HepG2 (cell line): Measurements from ENCODE around the gene EYA3. TPM values are rescaled to one million over a fixed set of nuclear protein-coding genes. Genes with fewer than 3 reads are reported as not detected.

Experiments
- AHDC1 ChIP-seq: sonication (generic); formaldehyde crosslinking; IDR thresholded peaks from 2 replicates; pipeline ENCODE4 v1.5.1; 2020; ENCODE audit warnings: mild to moderate bottlenecking, missing genetic modification reagents, borderline replicate concordance
- ATF2 ChIP-seq: sonication (generic); formaldehyde crosslinking; IDR thresholded peaks from 2 replicates; pipeline ENCODE4 v1.4.0; 2020; ENCODE audit warnings: missing genetic modification reagents
- BCL3 ChIP-seq: sonication (generic); formaldehyde crosslinking; IDR thresholded peaks from 2 replicates; pipeline ENCODE4 v1.5.1; 2020; ENCODE audit warnings: mild to moderate bottlenecking, missing genetic modification reagents, moderate library complexity
- HHEX ChIP-seq: IDR thresholded peaks from 2 replicates; pipeline ENCODE4 v1.6.1; 2016; ENCODE audit warnings: control low read depth
- HOXA9 ChIP-seq: sonication (generic); formaldehyde crosslinking; IDR thresholded peaks from 2 replicates; pipeline ENCODE4 v1.8.1; 2022; ENCODE audit warnings: missing genetic modification reagents, mild to moderate bottlenecking, moderate library complexity, borderline replicate concordance
- KDM5A ChIP-seq: fragments of 200-600 bp; sonication (generic); IDR thresholded peaks from 2 replicates; pipeline ENCODE4 v1.7.0; 2018; ENCODE audit warnings: antibody characterized with exemption, mild to moderate bottlenecking, low read length, borderline replicate concordance
- RBM39 ChIP-seq: fragments of 200-400 bp; formaldehyde crosslinking; IDR thresholded peaks from one replicate; pipeline ENCODE4 v1.6.1; 2018; ENCODE audit warnings: antibody characterized with exemption, mild to moderate bottlenecking, low read depth, low read length; ENCODE audit not compliant: poor library complexity, severe bottlenecking
- TCF7L2 ChIP-seq: IDR thresholded peaks from 2 replicates; pipeline ENCODE4 v1.6.1; 2011; ENCODE audit warnings: mild to moderate bottlenecking, low read depth, low read length, moderate library complexity
- ZMAT3 ChIP-seq: sonication (generic); formaldehyde crosslinking; conservative IDR thresholded peaks from 2 replicates; pipeline ENCODE4 v1.7.0; 2021; ENCODE audit warnings: missing genetic modification reagents
- ZNF234 ChIP-seq: sonication (generic); formaldehyde crosslinking; conservative IDR thresholded peaks from 2 replicates; pipeline ENCODE4 v1.5.1; 2020; ENCODE audit warnings: mild to moderate bottlenecking, missing genetic modification reagents
- ZNF296 ChIP-seq: sonication (generic); formaldehyde crosslinking; conservative IDR thresholded peaks from 2 replicates; pipeline ENCODE4 v1.5.0; 2020; ENCODE audit warnings: mild to moderate bottlenecking, missing genetic modification reagents
- ZNF337 ChIP-seq: sonication (generic); formaldehyde crosslinking; IDR thresholded peaks from 2 replicates; pipeline ENCODE4 v1.5.1; 2020; ENCODE audit warnings: missing genetic modification reagents, low read depth, mild to moderate bottlenecking, borderline replicate concordance
- ZNF546 ChIP-seq: sonication (generic); formaldehyde crosslinking; conservative IDR thresholded peaks from 2 replicates; pipeline ENCODE4 v1.8.1; 2023; ENCODE audit warnings: mild to moderate bottlenecking, missing genetic modification reagents
- ZNF597 ChIP-seq: sonication (generic); formaldehyde crosslinking; IDR thresholded peaks from 2 replicates; pipeline ENCODE4 v1.5.0; 2020; ENCODE audit warnings: missing genetic modification reagents
- ZNF615 ChIP-seq: sonication (generic); formaldehyde crosslinking; IDR thresholded peaks from 2 replicates; pipeline ENCODE4 v1.5.0; 2020; ENCODE audit warnings: mild to moderate bottlenecking, missing genetic modification reagents, borderline replicate concordance
- ZNF83 ChIP-seq: sonication (generic); formaldehyde crosslinking; IDR thresholded peaks from 2 replicates; pipeline ENCODE4 v1.4.0; 2020; ENCODE audit warnings: missing genetic modification reagents, mild to moderate bottlenecking, borderline replicate concordance
- ZSCAN5A ChIP-seq: sonication (generic); formaldehyde crosslinking; IDR thresholded peaks from 2 replicates; pipeline ENCODE4 v1.8.0; 2022; ENCODE audit warnings: mild to moderate bottlenecking, missing genetic modification reagents, borderline replicate concordance
- polyA plus RNA-seq, 8 experiments: library from polyadenylated mRNA; depleted of rRNA in 3 of 8; stranded (reverse) in 7 of 8; unstranded in 1 of 8; fragments of >200 nt; fragmentation: Illumina TruSeq in 4 of 8; extraction: Trizol in 4 of 8; gene quantifications; 2 replicates each; pipeline versions ENCODE4 v1.2.1 to v1.2.3, GENCODE V29; 2011 to 2016; ENCODE audit warnings: low read depth in 4 of 8, missing spikeins in 1 of 8, mixed read lengths in 1 of 8; ENCODE audit not compliant: insufficient read depth in 1 of 8
- total RNA-seq, 5 experiments: library from RNA; depleted of rRNA; stranded (reverse); fragments of >200 nt; fragmentation: Illumina TruSeq; extraction: Trizol; gene quantifications; 2 replicates each; pipeline ENCODE4 v1.2.3, GENCODE V29; 2016; ENCODE audit warnings: low read depth in 1 of 5

Gene EYA3
- total and polyA plus RNA-seq, 2 of the 13 experiments (the other 11 are each of a cell fraction or from before 2014, with no cell fraction given): 13.9 to 19.7 TPM

GRCh38 chr1:28088168-28088961 lies at the start of gene EYA3 (continued):
- TF ChIP-seq AHDC1 (CRISPR knock-in tag) (no peak), ZSCAN5A (0 out of 2 replicates have a peak, but pooled peaks have one; percentile 5), TCF7L2 (no peak), ZNF296 (CRISPR knock-in tag) (no peak), ZMAT3 (CRISPR knock-in tag) (no peak), ZNF546 (CRISPR knock-in tag) (no peak), ZNF597 (CRISPR knock-in tag) (no peak), BCL3 (no peak), HOXA9 (CRISPR knock-in tag) (no peak), ZNF83 (no peak), ATF2 (peak; percentile 49; the same call in 1 of the 2 replicates), ZNF234 (no peak), ZNF337 (CRISPR knock-in tag) (no peak), KDM5A (peak; percentile 81), HHEX (no peak), RBM39 (no peak), ZNF615 (CRISPR knock-in tag) (0 out of 2 replicates have a peak, but pooled peaks have one; percentile 47)
